Astrocyte (in vitro differentiated cells and primary cell): ENCODE data around the gene RGS16. TPM values are rescaled to one million over a fixed set of nuclear protein-coding genes. Genes with fewer than 3 reads are reported as not detected.

Experiments
- DNase-seq: peaks from one replicate; pipeline ENCODE4 v3.0.0-alpha.2; 2010; ENCODE audit warnings: low read depth
- FAIRE-seq: peaks from 2 replicates; lab custom pipeline; 2011; peaks lifted over from hg19 to GRCh38; lab: Jason Lieb, UNC
- H2AFZ ChIP-seq: 2 replicates; pipeline ENCODE4 v1.6.0; 2012; ENCODE audit warnings: low read depth, low read length, inconsistent platforms
- H3K27ac ChIP-seq: 2 replicates; pipeline ENCODE4 v1.5.1; 2011; ENCODE audit warnings: low read depth, low read length, inconsistent platforms
- H3K27me3 ChIP-seq: 2 replicates; pipeline ENCODE4 v1.6.0; 2011; ENCODE audit warnings: low read length, inconsistent platforms; ENCODE audit not compliant: insufficient read depth
- H3K36me3 ChIP-seq: 2 replicates; pipeline ENCODE4 v1.5.1; 2011; ENCODE audit warnings: low read length, inconsistent platforms; ENCODE audit not compliant: insufficient read depth
- H3K4me1 ChIP-seq: 2 replicates; pipeline ENCODE4 v1.5.1; 2011; ENCODE audit warnings: low read length, inconsistent platforms; ENCODE audit not compliant: insufficient read depth
- H3K4me2 ChIP-seq: 2 replicates; pipeline ENCODE4 v1.6.0; 2012; ENCODE audit warnings: low read length, inconsistent platforms
- H3K4me3 ChIP-seq: 2 replicates; pipeline ENCODE4 v1.5.1; 2011; ENCODE audit warnings: low read depth, mild to moderate bottlenecking, low read length, inconsistent platforms; ENCODE audit not compliant: insufficient read depth
- H3K79me2 ChIP-seq: 2 replicates; pipeline ENCODE4 v1.6.0; 2012; ENCODE audit warnings: mild to moderate bottlenecking, low read length, inconsistent platforms; ENCODE audit not compliant: insufficient read depth
- H3K9ac ChIP-seq: 2 replicates; pipeline ENCODE4 v1.6.0; 2012; ENCODE audit warnings: mild to moderate bottlenecking, low read length, inconsistent platforms
- H3K9me3 ChIP-seq: 2 replicates; pipeline ENCODE4 v1.5.1; 2012; ENCODE audit warnings: low read depth, mild to moderate bottlenecking, low read length, inconsistent platforms; ENCODE audit not compliant: insufficient read depth
- H4K20me1 ChIP-seq: 2 replicates; pipeline ENCODE4 v1.6.0; 2012; ENCODE audit warnings: low read length, inconsistent platforms; ENCODE audit not compliant: insufficient read depth
- H3K27ac Mint-ChIP-seq: one replicate; pipeline ENCODE4 v1.8.0; 2021; ENCODE audit warnings: mild to moderate bottlenecking, mixed read lengths; ENCODE audit not compliant: unreplicated experiment
- H3K27me3 Mint-ChIP-seq: one replicate; pipeline ENCODE4 v1.8.0; 2021; ENCODE audit warnings: low read depth, mixed read lengths; ENCODE audit not compliant: unreplicated experiment
- H3K36me3 Mint-ChIP-seq: one replicate; pipeline ENCODE4 v1.8.0; 2021; ENCODE audit warnings: low read depth, mixed read lengths; ENCODE audit not compliant: unreplicated experiment
- H3K4me1 Mint-ChIP-seq: one replicate; pipeline ENCODE4 v1.8.0; 2021; ENCODE audit warnings: low read depth, mixed read lengths; ENCODE audit not compliant: unreplicated experiment
- H3K4me3 Mint-ChIP-seq: one replicate; pipeline ENCODE4 v1.8.0; 2021; ENCODE audit warnings: mild to moderate bottlenecking, moderate library complexity, mixed read lengths; ENCODE audit not compliant: unreplicated experiment
- H3K9me3 Mint-ChIP-seq: one replicate; pipeline ENCODE4 v1.8.0; 2021; ENCODE audit warnings: mild to moderate bottlenecking, mixed read lengths; ENCODE audit not compliant: unreplicated experiment
- CTCF ChIP-seq: IDR thresholded peaks from 2 replicates; pipeline ENCODE4 v1.5.1; 2011; ENCODE audit warnings: low read depth, mild to moderate bottlenecking, inconsistent platforms, low read length, moderate library complexity; ENCODE audit not compliant: insufficient read depth
- EZH2 ChIP-seq: IDR thresholded peaks from 2 replicates; pipeline ENCODE4 v1.6.1; 2012; ENCODE audit warnings: mild to moderate bottlenecking, low read length, inconsistent platforms; ENCODE audit not compliant: insufficient read depth
- total RNA-seq: library from RNA; stranded (reverse); gene quantifications from 2 replicates; pipeline ENCODE4 v1.2.1, GENCODE V29; 2021

The RGS16 gene
- total RNA-seq, 1 donor from 2014 or later: 4.3 TPM

GRCh38 chr1:182584746-182585145 lies 19.4 kb downstream of the RGS16 start:
- no peak overlapping the region for H2AFZ ChIP-seq
- H3K36me3 Mint-ChIP-seq: peaks cover 6% of the 10 kb centered on the region
- peaks cover 5% of the 10 kb centered on the region for H3K4me1 Mint-ChIP-seq
- no peak for DNase-seq
- H3K9me3 Mint-ChIP-seq: no peaks in the 10 kb centered on the region
- no peaks in the 10 kb centered on the region for H3K27me3 Mint-ChIP-seq
- H3K36me3 ChIP-seq: no peaks in the 10 kb centered on the region
- no peaks in the 10 kb centered on the region for H3K4me1 ChIP-seq
- H3K27ac Mint-ChIP-seq: no peak overlapping the region
- no peaks in the 10 kb centered on the region for H3K27me3 ChIP-seq
- no peak overlapping the region for H3K4me3 Mint-ChIP-seq
- H3K27ac ChIP-seq: no peak overlapping the region
- no peak for TF ChIP-seq CTCF
- no peak for TF ChIP-seq EZH2
- H3K4me2 ChIP-seq: no peak overlapping the region
- FAIRE-seq: no peak
- no peaks in the 10 kb centered on the region for H3K9me3 ChIP-seq
- H3K4me3 ChIP-seq: no peak overlapping the region
- no peak overlapping the region for H3K9ac ChIP-seq
- no peaks in the 10 kb centered on the region for H3K79me2 ChIP-seq
- no peaks in the 10 kb centered on the region for H4K20me1 ChIP-seq

- no peak overlapping the region for H3K27ac ChIP-seq
- H3K4me1 ChIP-seq: peaks cover 1% of the 10 kb centered on the region
- TF ChIP-seq EZH2 (no peak), CTCF (no peak)
- no peak for FAIRE-seq
- Mint-ChIP-seq H3K4me1 (peaks cover 4% of the 10 kb centered on the region), H3K27ac (no peak overlapping the region), H3K4me3 (no peak overlapping the region), H3K36me3 (peaks cover 6% of the 10 kb centered on the region), H3K27me3 (no peaks in the 10 kb centered on the region), H3K9me3 (no peaks in the 10 kb centered on the region)
- no peaks in the 10 kb centered on the region for H4K20me1 ChIP-seq
- H3K79me2 ChIP-seq: no peaks in the 10 kb centered on the region
- H2AFZ ChIP-seq: no peak overlapping the region
- DNase-seq: no peak
- H3K36me3 ChIP-seq: no peaks in the 10 kb centered on the region
- H3K4me3 ChIP-seq: no peak overlapping the region
- no peak overlapping the region for H3K9ac ChIP-seq
- H3K9me3 ChIP-seq: no peaks in the 10 kb centered on the region
- H3K4me2 ChIP-seq: no peak overlapping the region
- no peaks in the 10 kb centered on the region for H3K27me3 ChIP-seq
Observed at GRCh38 chr1:182580736-182581135, 23.5 kb downstream of the RGS16 start.

GRCh38 chr1:182575540-182576149 lies 28.5 kb downstream of the RGS16 start:
- H3K27ac ChIP-seq: no peak overlapping the region
- no peak overlapping the region for H3K4me3 ChIP-seq
- H3K36me3 ChIP-seq: no peaks in the 10 kb centered on the region
- DNase-seq (peak; percentile 66), FAIRE-seq (peak; percentile 52)
- peaks cover 8% of the 10 kb centered on the region for H3K4me1 Mint-ChIP-seq
- H3K4me2 ChIP-seq: no peak overlapping the region
- TF ChIP-seq CTCF: no peak
- no peak for TF ChIP-seq EZH2
- H3K27me3 Mint-ChIP-seq: no peaks in the 10 kb centered on the region
- no peaks in the 10 kb centered on the region for H4K20me1 ChIP-seq
- no peak overlapping the region for H3K4me3 Mint-ChIP-seq
- H3K27ac Mint-ChIP-seq: no peak overlapping the region
- no peaks in the 10 kb centered on the region for H3K79me2 ChIP-seq
- no peaks in the 10 kb centered on the region for H3K9me3 ChIP-seq
- H3K36me3 Mint-ChIP-seq: no peaks in the 10 kb centered on the region
- no peaks in the 10 kb centered on the region for H3K9me3 Mint-ChIP-seq
- no peak overlapping the region for H3K9ac ChIP-seq
- peaks cover 4% of the 10 kb centered on the region for H3K4me1 ChIP-seq
- H3K27me3 ChIP-seq: no peaks in the 10 kb centered on the region
- no peak overlapping the region for H2AFZ ChIP-seq
